Esophagus muscularis mucosa (tissue), 3 donors: Measurements from ENCODE around the gene SEMA3G.

Experiments used
- POLR2AphosphoS5 ChIP-seq, 2 donors: sonication (generic); formaldehyde crosslinking; IDR thresholded peaks; one replicate each; pipeline ENCODE4 v1.6.1; 2017; ENCODE audit warnings: antibody characterized with exemption in 2 of 2
- TF ChIP-seq, protein P1 (sequence below), 3 experiments: fragments of 200-600 bp in 2 of 3; fragments of 450-650 bp in 1 of 3; sonication (generic) in 2 of 3; IDR thresholded peaks; one replicate each; pipeline ENCODE4 v1.5.1; 2017 to 2019; ENCODE audit warnings: antibody characterized with exemption in 3 of 3, mild to moderate bottlenecking in 2 of 3, moderate library complexity in 1 of 3

DNA sequence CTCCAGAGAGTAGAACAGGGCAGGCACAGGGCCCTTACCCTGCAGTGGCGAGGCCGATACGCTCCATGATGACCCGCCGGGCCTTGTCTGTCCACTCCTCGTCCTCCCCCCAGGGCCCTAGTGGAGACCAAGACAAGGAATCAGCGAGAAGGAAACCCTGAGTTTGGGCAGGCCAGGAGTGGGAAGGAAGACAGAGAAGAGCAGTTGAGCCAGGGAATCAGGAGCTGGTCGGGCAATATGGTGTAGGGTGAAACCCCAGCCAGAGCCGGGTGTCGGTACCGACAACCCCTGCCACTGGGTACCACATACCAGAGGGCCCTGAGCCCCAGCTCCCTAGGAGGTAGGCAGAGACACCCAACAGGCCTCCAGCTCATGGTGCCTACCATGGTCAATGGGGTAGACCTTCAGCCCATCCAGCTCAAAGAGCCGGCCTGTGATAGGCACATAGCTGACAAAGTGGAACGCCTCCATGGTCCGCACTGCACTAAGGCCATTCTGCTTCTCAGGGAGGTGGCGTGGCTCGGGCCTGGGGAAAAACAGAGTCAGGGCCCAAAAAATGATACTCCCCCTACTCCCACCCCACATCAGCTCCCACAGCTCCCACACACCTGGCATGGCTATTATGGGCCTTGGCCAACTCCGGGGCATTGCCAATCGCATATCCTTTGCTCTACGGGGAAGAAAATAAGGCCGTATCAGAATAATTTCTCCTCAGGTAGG lies 38.0 kb downstream of the SEMA3G start:
- TF ChIP-seq, protein P1, sequence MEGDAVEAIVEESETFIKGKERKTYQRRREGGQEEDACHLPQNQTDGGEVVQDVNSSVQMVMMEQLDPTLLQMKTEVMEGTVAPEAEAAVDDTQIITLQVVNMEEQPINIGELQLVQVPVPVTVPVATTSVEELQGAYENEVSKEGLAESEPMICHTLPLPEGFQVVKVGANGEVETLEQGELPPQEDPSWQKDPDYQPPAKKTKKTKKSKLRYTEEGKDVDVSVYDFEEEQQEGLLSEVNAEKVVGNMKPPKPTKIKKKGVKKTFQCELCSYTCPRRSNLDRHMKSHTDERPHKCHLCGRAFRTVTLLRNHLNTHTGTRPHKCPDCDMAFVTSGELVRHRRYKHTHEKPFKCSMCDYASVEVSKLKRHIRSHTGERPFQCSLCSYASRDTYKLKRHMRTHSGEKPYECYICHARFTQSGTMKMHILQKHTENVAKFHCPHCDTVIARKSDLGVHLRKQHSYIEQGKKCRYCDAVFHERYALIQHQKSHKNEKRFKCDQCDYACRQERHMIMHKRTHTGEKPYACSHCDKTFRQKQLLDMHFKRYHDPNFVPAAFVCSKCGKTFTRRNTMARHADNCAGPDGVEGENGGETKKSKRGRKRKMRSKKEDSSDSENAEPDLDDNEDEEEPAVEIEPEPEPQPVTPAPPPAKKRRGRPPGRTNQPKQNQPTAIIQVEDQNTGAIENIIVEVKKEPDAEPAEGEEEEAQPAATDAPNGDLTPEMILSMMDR (IDR thresholded peaks at IDR 0.05) = no peak
- no peak for TF ChIP-seq POLR2AphosphoS5 (IDR thresholded peaks at IDR 0.05)
